UCSD-AML1 (cell line): ENCODE results near the gene EPHX1.
"Not testable (repeated sequence)": the region's sequence is repeated elsewhere in the genome, so short reads cannot be mapped to it uniquely, and the experiment has no call there.

ENCODE experiments used
- DNase-seq: peaks from one replicate; lab custom pipeline; 2025; ENCODE audit not compliant: unreplicated experiment; lab: John Stamatoyannopoulos, UW

Gene EPHX1

GRCh38 chr1:225777058-225777582 lies 32.8 kb upstream of the EPHX1 start:
- DNase-seq, result no peak

- peak; percentile 99 for DNase-seq
Measured at GRCh38 chr1:225777583-225778336, 32.2 kb upstream of the EPHX1 start, which contains the start of gene SRP9. Gene SRP9, plus strand, starts transcription at chr1:225777826. Its CDS starts 115 bp downstream, at chr1:225777941.

GRCh38 chr1:225778337-225778669 lies 31.6 kb upstream of the EPHX1 start:
- DNase-seq, result no peak

- not testable (repeated sequence) for DNase-seq
Measured at GRCh38 chr1:225779165-225779564, 30.8 kb upstream of the EPHX1 start.

- DNase-seq, result no peak
Measured at GRCh38 chr1:225780134-225780533, 29.8 kb upstream of the EPHX1 start.

- DNase-seq, result no peak
Measured at GRCh38 chr1:225780630-225781029, 29.3 kb upstream of the EPHX1 start.

GRCh38 chr1:225789142-225789541 lies 20.8 kb upstream of the EPHX1 start:
- not testable (repeated sequence) for DNase-seq

- no peak for DNase-seq
Measured at GRCh38 chr1:225794954-225795353, 15.0 kb upstream of the EPHX1 start.

- not testable (repeated sequence) for DNase-seq
Measured at GRCh38 chr1:225796097-225796496, 13.8 kb upstream of the EPHX1 start.

- DNase-seq, result not testable (repeated sequence)
Measured at GRCh38 chr1:225801146-225801545, 8.8 kb upstream of the EPHX1 start.

- DNase-seq, result no peak
Measured at GRCh38 chr1:225806249-225806648, 3.7 kb upstream of the EPHX1 start.

- not testable (repeated sequence) for DNase-seq
Measured at GRCh38 chr1:225806736-225807135, 3.2 kb upstream of the EPHX1 start.

GRCh38 chr1:225808136-225808535 lies 1.8 kb upstream of the EPHX1 start:
- DNase-seq, result no peak

GRCh38 chr1:225810579-225811538 lies 935 bp downstream of the EPHX1 start:
- not testable (repeated sequence) for DNase-seq

GRCh38 chr1:225811622-225812487 lies 1.9 kb downstream of the EPHX1 start:
- no peak for DNase-seq

- no peak for DNase-seq
Measured at GRCh38 chr1:225812488-225813213, 2.7 kb downstream of the EPHX1 start.

GRCh38 chr1:225813214-225813964 lies 3.5 kb downstream of the EPHX1 start:
- DNase-seq, result peak; percentile 28

GRCh38 chr1:225814381-225814780 lies 4.5 kb downstream of the EPHX1 start:
- DNase-seq, result no peak

GRCh38 chr1:225815090-225815489 lies 5.2 kb downstream of the EPHX1 start:
- DNase-seq, result not testable (repeated sequence)
